Keratinocyte (primary cell): Measurements from ENCODE around the gene SMARCC2. TPM values are rescaled to one million over a fixed set of nuclear protein-coding genes. Genes with fewer than 3 reads are reported as not detected.

Source experiments
- DNase-seq: peaks from one replicate; pipeline ENCODE4 v3.0.0-alpha.2; 2011; ENCODE audit warnings: low read depth, missing footprints, low spot score
- FAIRE-seq: peaks from 2 replicates; lab custom pipeline; 2011; peaks lifted over from hg19 to GRCh38; lab: Jason Lieb, UNC
- H2AFZ ChIP-seq: 2 replicates; pipeline ENCODE4 v1.6.0; 2012; ENCODE audit warnings: low read length, control low read depth, inconsistent platforms; ENCODE audit not compliant: control insufficient read depth
- H3K27ac ChIP-seq: 2 replicates; pipeline ENCODE4 v1.5.1; 2011; ENCODE audit warnings: low read length; ENCODE audit not compliant: control insufficient read depth, insufficient read depth
- H3K27me3 ChIP-seq: 3 replicates; pipeline ENCODE4 v1.6.0; 2011; ENCODE audit warnings: low read length; ENCODE audit not compliant: control insufficient read depth, insufficient read depth; ENCODE audit errors: extremely low read depth
- H3K36me3 ChIP-seq, 2 experiments: 2 replicates in 1 of 2; 3 replicates in 1 of 2; pipeline ENCODE4 v1.5.1; 2011; ENCODE audit warnings: low read length in 2 of 2, mild to moderate bottlenecking in 1 of 2; ENCODE audit not compliant: control insufficient read depth in 2 of 2, insufficient read depth in 2 of 2; ENCODE audit errors: extremely low read depth in 1 of 2
- H3K4me1 ChIP-seq: 3 replicates; pipeline ENCODE4 v1.5.1; 2011; ENCODE audit warnings: low read length; ENCODE audit not compliant: control insufficient read depth, insufficient read depth; ENCODE audit errors: extremely low read depth
- H3K4me2 ChIP-seq: 3 replicates; pipeline ENCODE4 v1.6.0; 2011; ENCODE audit warnings: low read depth, low read length; ENCODE audit not compliant: control insufficient read depth, insufficient read depth; ENCODE audit errors: extremely low read depth
- H3K4me3 ChIP-seq, 3 experiments: fragments of 200-600 bp in 1 of 3; sonication (generic) in 1 of 3; 2 replicates in 2 of 3; 3 replicates in 1 of 3; pipeline ENCODE4 v1.5.1; 2011 to 2016; ENCODE audit warnings: low read length in 3 of 3, mild to moderate bottlenecking in 3 of 3, control low read depth in 2 of 3, inconsistent platforms in 1 of 3, low read depth in 1 of 3, mixed read lengths in 1 of 3, mixed run types in 1 of 3, moderate library complexity in 1 of 3; ENCODE audit not compliant: control insufficient read depth in 2 of 3, insufficient read depth in 2 of 3; ENCODE audit errors: extremely low read depth in 1 of 3
- H3K79me2 ChIP-seq: 2 replicates; pipeline ENCODE4 v1.6.0; 2012; ENCODE audit warnings: low read length; ENCODE audit not compliant: control insufficient read depth, insufficient read depth
- H3K9ac ChIP-seq: 3 replicates; pipeline ENCODE4 v1.6.0; 2011; ENCODE audit warnings: low read length; ENCODE audit not compliant: control insufficient read depth, insufficient read depth; ENCODE audit errors: extremely low read depth
- H3K9me1 ChIP-seq: 3 replicates; pipeline ENCODE4 v1.6.0; 2011; ENCODE audit warnings: low read length; ENCODE audit not compliant: control insufficient read depth, insufficient read depth; ENCODE audit errors: extremely low read depth
- H3K9me3 ChIP-seq: 2 replicates; pipeline ENCODE4 v1.5.1; 2012; ENCODE audit warnings: low read depth, low read length; ENCODE audit not compliant: control insufficient read depth
- H4K20me1 ChIP-seq: 3 replicates; pipeline ENCODE4 v1.6.0; 2011; ENCODE audit warnings: low read length; ENCODE audit not compliant: control insufficient read depth, insufficient read depth; ENCODE audit errors: extremely low read depth
- CTCF ChIP-seq, 3 experiments: IDR thresholded peaks in 1 of 3; conservative IDR thresholded peaks in 1 of 3; optimal IDR thresholded peaks in 1 of 3; 2 replicates in 2 of 3; 3 replicates in 1 of 3; pipeline versions ENCODE3 to v1.5.1; 2011; ENCODE audit warnings: low read length in 3 of 3, mild to moderate bottlenecking in 3 of 3, moderate library complexity in 2 of 3, control low read depth in 1 of 3, inconsistent platforms in 1 of 3; ENCODE audit not compliant: insufficient read depth in 2 of 3; ENCODE audit errors: extremely low read depth in 1 of 3
- EZH2 ChIP-seq: IDR thresholded peaks from one replicate; pipeline ENCODE4 v1.6.1; 2012; ENCODE audit warnings: inconsistent platforms, mild to moderate bottlenecking, low read length, moderate library complexity
- dilution Hi-C: fragments of 300-500 bp; cut with MboI; formaldehyde crosslinking; loops from one replicate; pipeline ENCODE4 v1.7.0; 2020; ENCODE audit warnings: low sequenced_read_pairs; ENCODE audit not compliant: extremely low pct_ligation_motif_present
- polyA plus RNA-seq, 5 experiments: library from polyadenylated mRNA; depleted of rRNA in 3 of 5; stranded (reverse) in 3 of 5; stranded (forward) in 1 of 5; unstranded in 1 of 5; fragments of >200 nt; gene quantifications; 1 replicate in 1 of 5; 2 replicates in 3 of 5; 3 replicates in 1 of 5; pipeline versions ENCODE4 v1.2.1 to v1.2.3, GENCODE V29; 2011 to 2012; ENCODE audit warnings: missing spikeins in 2 of 5, low read depth in 1 of 5, low replicate concordance in 1 of 5

The SMARCC2 gene
- polyA plus RNA-seq, 1 donor (not counting 4 experiments of a cell fraction or from before 2014, with no cell fraction given), result 32.5 TPM

DNA sequence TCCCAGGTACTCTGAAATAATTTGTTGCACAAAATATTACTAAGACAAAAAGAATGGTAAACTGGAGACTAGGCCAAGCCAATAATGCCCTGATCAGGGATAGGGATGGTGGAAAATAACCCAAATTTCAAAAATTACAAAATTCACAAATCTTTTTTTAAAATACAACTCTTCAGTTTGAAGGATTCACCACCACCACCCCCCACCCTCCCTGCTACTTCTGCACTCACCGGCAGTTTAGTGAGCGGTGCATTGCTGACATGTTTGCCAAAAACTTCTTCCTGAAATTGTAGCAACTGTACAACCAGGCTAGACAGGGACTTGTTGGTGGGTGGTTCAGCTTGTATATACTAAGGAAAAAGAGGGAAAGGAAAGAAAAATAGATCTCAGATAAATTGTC lies 2.3 kb downstream of the SMARCC2 start:
- dilution Hi-C loops, result no loop called here
- DNase-seq, result no peak
- Histone ChIP-seq H3K27me3 (no peaks in the 10 kb centered on the region), H3K9me3 (no peaks in the 10 kb centered on the region), H3K4me2 (no peak overlapping the region), H3K9me1 (no peaks in the 10 kb centered on the region), H3K4me3 (no peak overlapping the region), H3K9ac (no peak overlapping the region), H3K36me3 (peaks cover 14 to 22% of the 10 kb centered on the region in 2 experiments), H2AFZ (no peak overlapping the region), H3K79me2 (peaks cover 27% of the 10 kb centered on the region), H3K27ac (no peak overlapping the region), H3K4me1 (peaks cover 13% of the 10 kb centered on the region), H4K20me1 (no peaks in the 10 kb centered on the region)
- FAIRE-seq, result no peak
- TF ChIP-seq CTCF (optimal IDR thresholded peaks at IDR 0.05 in 1 of 3, IDR thresholded peaks at IDR 0.05 in 1 of 3, conservative IDR thresholded peaks at IDR 0.05 in 1 of 3; ENCODE audit: extremely low read depth in 1 of 3, insufficient read depth in 2 of 3, low read length in 3 of 3) (no peak), EZH2 (no peak)

DNA sequence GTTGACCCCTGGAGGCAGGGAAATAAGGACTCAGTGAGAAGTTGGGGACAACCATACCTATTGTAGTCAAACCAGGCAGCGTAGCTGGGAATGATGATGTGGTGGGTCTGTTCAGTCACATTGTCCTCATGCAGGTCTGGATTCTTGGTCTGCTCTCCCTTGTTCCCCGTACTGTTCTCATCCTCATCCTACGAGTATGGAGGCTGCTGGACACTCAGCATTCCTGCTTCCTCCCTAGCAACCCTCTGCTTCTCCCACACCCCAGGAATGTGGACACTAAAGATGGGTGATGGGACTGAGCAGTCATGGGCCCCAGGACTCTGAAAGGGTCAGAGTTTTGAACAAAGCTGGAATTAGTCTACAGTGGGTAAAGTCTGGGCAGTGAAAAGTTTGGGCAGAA lies 10.9 kb downstream of the SMARCC2 start:
- peaks cover 41% of the 10 kb centered on the region in 2 experiments for H3K36me3 ChIP-seq
- no peak overlapping the region for H3K4me2 ChIP-seq
- FAIRE-seq (no peak), DNase-seq (no peak)
- H3K27ac ChIP-seq, result no peak overlapping the region
- no peak overlapping the region for H3K9ac ChIP-seq
- H3K27me3 ChIP-seq, result no peaks in the 10 kb centered on the region
- H3K4me3 ChIP-seq, result no peak overlapping the region
- no peaks in the 10 kb centered on the region for H3K79me2 ChIP-seq
- no peak overlapping the region for H2AFZ ChIP-seq
- dilution Hi-C loops, result loop anchor here (10.0 kb wide), 1 partner anchor 54 kb away; the partner anchor contains the start of gene ESYT1
- H3K9me3 ChIP-seq, result no peaks in the 10 kb centered on the region
- H4K20me1 ChIP-seq, result no peaks in the 10 kb centered on the region
- TF ChIP-seq CTCF (optimal IDR thresholded peaks at IDR 0.05 in 1 of 3, IDR thresholded peaks at IDR 0.05 in 1 of 3, conservative IDR thresholded peaks at IDR 0.05 in 1 of 3; ENCODE audit: extremely low read depth in 1 of 3, insufficient read depth in 2 of 3, low read length in 3 of 3) (no peak), EZH2 (no peak)
- H3K9me1 ChIP-seq, result no peaks in the 10 kb centered on the region
- H3K4me1 ChIP-seq, result no peaks in the 10 kb centered on the region
